Measurements from ENCODE around the gene DENND2D. TPM values are rescaled to one million over a fixed set of nuclear protein-coding genes. Genes with fewer than 3 reads are reported as not detected.

Gene DENND2D
- total and polyA plus RNA-seq, 2 donors (not counting 3 experiments of a cell fraction or from before 2014, with no cell fraction given) = 0.41 to 1.00 TPM

DNA sequence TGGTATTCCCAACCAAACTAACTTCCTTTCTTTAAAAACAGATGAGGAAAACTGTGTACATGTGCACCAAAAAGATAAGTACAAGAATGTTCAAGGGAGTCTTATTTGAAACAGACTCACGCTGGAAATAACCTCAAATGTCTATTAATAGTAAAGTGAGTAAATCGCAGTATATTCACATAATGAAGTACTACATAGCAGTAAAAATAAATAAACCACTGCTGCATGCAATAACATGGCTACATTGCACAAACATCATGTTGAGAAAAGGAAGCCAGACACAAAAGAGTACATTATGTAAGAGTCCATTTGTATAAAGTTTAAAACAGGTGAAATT, 5.2 kb upstream of the DENND2D start:
- Histone ChIP-seq H3K4me3 (replicated peaks in 1 of 3; ENCODE audit: insufficient read depth in 1 of 3, low read depth in 1 of 3, low read length in 3 of 3) (no peak overlapping the region), H3K4me2 (ENCODE audit: insufficient read depth, low read length) (no peak overlapping the region), H3K4me1 (ENCODE audit: control insufficient read depth, extremely low read depth, insufficient read depth, low read length) (peaks cover 3% of the 10 kb centered on the region), H3K36me3 (ENCODE audit: control insufficient read depth in 2 of 2, extremely low read depth in 1 of 2, insufficient read depth in 2 of 2, low read length in 2 of 2) (no peaks in the 10 kb centered on the region), H2AFZ (ENCODE audit: low read depth, low read length) (no peak overlapping the region), H3K27ac (ENCODE audit: insufficient read depth, low read depth, low read length) (no peak overlapping the region), H3K9me1 (replicated peaks; ENCODE audit: control insufficient read depth, extremely low read depth, insufficient read depth, low read length) (no peaks in the 10 kb centered on the region), H3K9ac (replicated peaks; ENCODE audit: extremely low read depth, insufficient read depth, low read length) (no peak overlapping the region), H3K9me3 (replicated peaks; ENCODE audit: control insufficient read depth, insufficient read depth, low read length) (no peaks in the 10 kb centered on the region), H3K27me3 (ENCODE audit: control insufficient read depth in 2 of 2, insufficient read depth in 2 of 2, low read length in 2 of 2) (peaks cover 26 to 31% of the 10 kb centered on the region in 2 experiments), H3K79me2 (ENCODE audit: control insufficient read depth, insufficient read depth, low read length) (no peaks in the 10 kb centered on the region), H4K20me1 (replicated peaks; ENCODE audit: control insufficient read depth, extremely low read depth, insufficient read depth, low read length) (no peaks in the 10 kb centered on the region)
- ChIA-PET POLR2A (no interaction called here), CTCF (no interaction called here)
- FAIRE-seq (no peak), DNase-seq (ENCODE audit: low read depth, low spot score) (no peak)
- TF ChIP-seq POLR2AphosphoS5 (IDR thresholded peaks at IDR 0.05; ENCODE audit: insufficient read depth, low read depth, low read length) (no peak), GATA2 (IDR thresholded peaks at IDR 0.05; ENCODE audit: insufficient read depth, insufficient read length, low read depth, low read length) (no peak), MYC (IDR thresholded peaks at IDR 0.05; ENCODE audit: low read depth, low read length) (no peak), EZH2 (IDR thresholded peaks at IDR 0.05; ENCODE audit: borderline replicate concordance, low read depth, low read length, severe bottlenecking) (no peak), FOS (IDR thresholded peaks at IDR 0.05; ENCODE audit: borderline replicate concordance, insufficient read depth, low read length) (no peak), JUN (IDR thresholded peaks at IDR 0.05; ENCODE audit: borderline replicate concordance, insufficient read depth, insufficient read length, low read depth) (no peak), POLR2A (IDR thresholded peaks at IDR 0.05; ENCODE audit: low read depth, low read length) (no peak)
- TF ChIP-seq, protein P1, sequence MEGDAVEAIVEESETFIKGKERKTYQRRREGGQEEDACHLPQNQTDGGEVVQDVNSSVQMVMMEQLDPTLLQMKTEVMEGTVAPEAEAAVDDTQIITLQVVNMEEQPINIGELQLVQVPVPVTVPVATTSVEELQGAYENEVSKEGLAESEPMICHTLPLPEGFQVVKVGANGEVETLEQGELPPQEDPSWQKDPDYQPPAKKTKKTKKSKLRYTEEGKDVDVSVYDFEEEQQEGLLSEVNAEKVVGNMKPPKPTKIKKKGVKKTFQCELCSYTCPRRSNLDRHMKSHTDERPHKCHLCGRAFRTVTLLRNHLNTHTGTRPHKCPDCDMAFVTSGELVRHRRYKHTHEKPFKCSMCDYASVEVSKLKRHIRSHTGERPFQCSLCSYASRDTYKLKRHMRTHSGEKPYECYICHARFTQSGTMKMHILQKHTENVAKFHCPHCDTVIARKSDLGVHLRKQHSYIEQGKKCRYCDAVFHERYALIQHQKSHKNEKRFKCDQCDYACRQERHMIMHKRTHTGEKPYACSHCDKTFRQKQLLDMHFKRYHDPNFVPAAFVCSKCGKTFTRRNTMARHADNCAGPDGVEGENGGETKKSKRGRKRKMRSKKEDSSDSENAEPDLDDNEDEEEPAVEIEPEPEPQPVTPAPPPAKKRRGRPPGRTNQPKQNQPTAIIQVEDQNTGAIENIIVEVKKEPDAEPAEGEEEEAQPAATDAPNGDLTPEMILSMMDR (IDR thresholded peaks at IDR 0.05; ENCODE audit: extremely low read depth in 1 of 2, insufficient read depth in 1 of 2, low read depth in 1 of 2, low read length in 2 of 2) = no peak
- TF ChIP-seq, protein P2, sequence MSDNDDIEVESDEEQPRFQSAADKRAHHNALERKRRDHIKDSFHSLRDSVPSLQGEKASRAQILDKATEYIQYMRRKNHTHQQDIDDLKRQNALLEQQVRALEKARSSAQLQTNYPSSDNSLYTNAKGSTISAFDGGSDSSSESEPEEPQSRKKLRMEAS (IDR thresholded peaks at IDR 0.05; ENCODE audit: insufficient read depth, insufficient read length) = no peak
- intact Hi-C loops (cut with micrococcal nuclease) = no loop called here
- dilution Hi-C loops (cut with MboI; ENCODE audit: extremely low pct_ligation_motif_present, low sequenced_read_pairs) = no loop called here
- no TSS peak for BruUV-seq (replicated peaks)

Measured in endothelial cell of umbilical vein (primary cell).